OCI-LY3 (cell line): ENCODE data around the gene RUNX2.

Source experiments
- EZH2phosphoT487 ChIP-seq: fragments of 200-600 bp; shearing (Covaris generic); IDR thresholded peaks from 2 replicates; pipeline ENCODE4 v1.6.1; 2018; ENCODE audit warnings: antibody characterized with exemption, mixed run types, low read depth
- TF ChIP-seq, protein P1 (sequence below): fragments of 200-600, 300-600 bp; sonication (generic); IDR thresholded peaks from 2 replicates; pipeline ENCODE4 v1.5.1; 2014; ENCODE audit warnings: antibody characterized with exemption, low read length, low read depth

DNA sequence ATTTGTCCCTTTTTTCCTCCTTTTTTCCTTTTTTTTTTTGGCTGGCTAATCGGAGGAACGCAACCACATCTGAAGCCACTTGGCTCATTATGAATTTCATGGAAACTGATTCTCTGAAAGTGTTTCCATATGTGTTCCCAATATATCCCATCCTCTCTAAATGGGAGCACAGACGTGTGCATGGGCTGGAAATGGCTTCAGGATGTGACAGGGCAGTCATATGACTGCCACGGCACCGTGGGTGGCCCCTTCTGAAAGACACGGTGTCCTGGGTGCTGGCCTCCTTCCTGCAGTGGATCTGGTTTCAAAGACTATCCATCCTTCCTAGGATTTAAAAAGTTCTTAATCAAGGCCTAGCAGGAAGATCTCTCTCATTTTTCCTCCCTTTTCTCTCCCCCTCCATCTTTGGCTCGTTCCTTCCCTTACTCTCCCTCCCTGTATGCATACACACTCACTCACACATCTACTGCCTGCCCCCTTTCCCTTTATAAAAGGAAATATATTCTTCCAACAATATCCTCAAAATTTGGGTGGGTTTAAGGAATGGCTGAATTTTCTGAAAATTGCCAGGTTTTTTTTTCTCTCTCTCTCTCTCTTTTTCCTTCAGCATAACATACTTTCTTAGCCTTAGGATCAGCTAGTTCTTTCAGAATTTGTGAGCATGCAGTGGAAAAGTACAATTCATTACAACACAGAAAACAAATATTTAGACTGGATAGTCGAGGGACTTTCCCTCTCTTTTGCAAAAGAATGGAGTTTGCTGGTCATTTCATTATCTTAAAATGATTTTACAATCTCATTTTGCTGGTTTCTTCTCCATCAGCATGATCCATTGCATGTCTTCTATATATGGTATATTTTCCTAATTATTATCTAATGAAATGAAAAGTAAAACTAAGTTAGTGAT, 210.8 kb downstream of the RUNX2 start:
- TF ChIP-seq, protein P1, sequence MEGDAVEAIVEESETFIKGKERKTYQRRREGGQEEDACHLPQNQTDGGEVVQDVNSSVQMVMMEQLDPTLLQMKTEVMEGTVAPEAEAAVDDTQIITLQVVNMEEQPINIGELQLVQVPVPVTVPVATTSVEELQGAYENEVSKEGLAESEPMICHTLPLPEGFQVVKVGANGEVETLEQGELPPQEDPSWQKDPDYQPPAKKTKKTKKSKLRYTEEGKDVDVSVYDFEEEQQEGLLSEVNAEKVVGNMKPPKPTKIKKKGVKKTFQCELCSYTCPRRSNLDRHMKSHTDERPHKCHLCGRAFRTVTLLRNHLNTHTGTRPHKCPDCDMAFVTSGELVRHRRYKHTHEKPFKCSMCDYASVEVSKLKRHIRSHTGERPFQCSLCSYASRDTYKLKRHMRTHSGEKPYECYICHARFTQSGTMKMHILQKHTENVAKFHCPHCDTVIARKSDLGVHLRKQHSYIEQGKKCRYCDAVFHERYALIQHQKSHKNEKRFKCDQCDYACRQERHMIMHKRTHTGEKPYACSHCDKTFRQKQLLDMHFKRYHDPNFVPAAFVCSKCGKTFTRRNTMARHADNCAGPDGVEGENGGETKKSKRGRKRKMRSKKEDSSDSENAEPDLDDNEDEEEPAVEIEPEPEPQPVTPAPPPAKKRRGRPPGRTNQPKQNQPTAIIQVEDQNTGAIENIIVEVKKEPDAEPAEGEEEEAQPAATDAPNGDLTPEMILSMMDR: no peak
- TF ChIP-seq EZH2phosphoT487: no peak
